ENCODE measurements around the gene PPP2R2B.

The PPP2R2B gene

DNA sequence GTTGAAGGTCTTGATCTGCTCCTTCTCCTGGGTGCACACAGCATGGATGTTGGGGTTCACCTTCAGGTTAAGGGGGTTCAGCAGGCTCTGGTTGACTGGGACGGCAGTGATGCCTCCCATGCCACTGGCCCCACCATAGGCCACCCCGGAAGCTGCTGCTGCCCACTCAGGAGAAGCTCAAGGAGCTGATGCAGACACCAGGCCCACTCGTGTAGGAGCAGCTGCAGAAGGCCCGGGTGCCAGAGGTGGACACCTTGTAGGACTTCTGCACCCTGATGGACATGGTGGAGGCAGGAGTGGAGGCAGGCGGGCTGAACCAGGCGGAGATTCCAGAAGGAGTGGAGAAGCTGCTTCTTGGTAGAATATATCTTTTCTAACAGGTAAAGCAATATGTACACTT is 171.2 kb downstream of the PPP2R2B start:
- Histone ChIP-seq H4K20me1 (ENCODE audit: insufficient read depth, low read length) (no peaks in the 10 kb centered on the region), H3K79me2 (ENCODE audit: low read length) (no peaks in the 10 kb centered on the region), H3F3A (ENCODE audit: insufficient read depth, low read length) (no peaks in the 10 kb centered on the region), H3K9ac (ENCODE audit: low read length) (no peak overlapping the region), H3K27me3 (replicated peaks; ENCODE audit: insufficient read depth, low read length) (no peaks in the 10 kb centered on the region), H3K27ac (ENCODE audit: low read length) (no peak overlapping the region), H3K4me1 (ENCODE audit: low read length) (no peaks in the 10 kb centered on the region), H3K36me3 (replicated peaks; ENCODE audit: insufficient read depth, low read length) (no peaks in the 10 kb centered on the region), H2AFZ (ENCODE audit: low read length) (no peak overlapping the region), H3K4me3 (ENCODE audit: low read length) (no peak overlapping the region), H3K9me3 (replicated peaks; ENCODE audit: insufficient read depth, low read length) (no peaks in the 10 kb centered on the region), H3K9me2 (replicated peaks; ENCODE audit: insufficient read depth, low read length) (no peaks in the 10 kb centered on the region), H3K4me2 (ENCODE audit: low read depth, low read length) (no peak overlapping the region)
- TF ChIP-seq EZH2 (optimal IDR thresholded peaks at IDR 0.05; ENCODE audit: low read depth, low read length) (no peak), EZH2phosphoT487 (IDR thresholded peaks at IDR 0.05; ENCODE audit: low read length) (no peak), CTCF (IDR thresholded peaks at IDR 0.05; ENCODE audit: low read length) (no peak)
- DNase-seq: no peak

GRCh38 chr5:146706321-146706972 is 172.1 kb downstream of the PPP2R2B start:
- no peaks in the 10 kb centered on the region for H3K36me3 ChIP-seq (replicated peaks; ENCODE audit: insufficient read depth, low read length)
- H3K9me2 ChIP-seq (replicated peaks; ENCODE audit: insufficient read depth, low read length): no peaks in the 10 kb centered on the region
- no peaks in the 10 kb centered on the region for H3K27me3 ChIP-seq (replicated peaks; ENCODE audit: insufficient read depth, low read length)
- no peaks in the 10 kb centered on the region for H3F3A ChIP-seq (ENCODE audit: insufficient read depth, low read length)
- no peak overlapping the region for H3K9ac ChIP-seq (ENCODE audit: low read length)
- no peak overlapping the region for H3K27ac ChIP-seq (ENCODE audit: low read length)
- no peaks in the 10 kb centered on the region for H3K4me1 ChIP-seq (ENCODE audit: low read length)
- H3K79me2 ChIP-seq (ENCODE audit: low read length): no peaks in the 10 kb centered on the region
- no peaks in the 10 kb centered on the region for H4K20me1 ChIP-seq (ENCODE audit: insufficient read depth, low read length)
- no peaks in the 10 kb centered on the region for H3K9me3 ChIP-seq (replicated peaks; ENCODE audit: insufficient read depth, low read length)
- TF ChIP-seq CTCF (IDR thresholded peaks at IDR 0.05; ENCODE audit: low read length): no peak
- no peak for TF ChIP-seq EZH2phosphoT487 (IDR thresholded peaks at IDR 0.05; ENCODE audit: low read length)
- TF ChIP-seq EZH2 (optimal IDR thresholded peaks at IDR 0.05; ENCODE audit: low read depth, low read length): no peak
- H3K4me2 ChIP-seq (ENCODE audit: low read depth, low read length): no peak overlapping the region
- H2AFZ ChIP-seq (ENCODE audit: low read length): no peak overlapping the region
- no peak for DNase-seq
- no peak overlapping the region for H3K4me3 ChIP-seq (ENCODE audit: low read length)

DNA sequence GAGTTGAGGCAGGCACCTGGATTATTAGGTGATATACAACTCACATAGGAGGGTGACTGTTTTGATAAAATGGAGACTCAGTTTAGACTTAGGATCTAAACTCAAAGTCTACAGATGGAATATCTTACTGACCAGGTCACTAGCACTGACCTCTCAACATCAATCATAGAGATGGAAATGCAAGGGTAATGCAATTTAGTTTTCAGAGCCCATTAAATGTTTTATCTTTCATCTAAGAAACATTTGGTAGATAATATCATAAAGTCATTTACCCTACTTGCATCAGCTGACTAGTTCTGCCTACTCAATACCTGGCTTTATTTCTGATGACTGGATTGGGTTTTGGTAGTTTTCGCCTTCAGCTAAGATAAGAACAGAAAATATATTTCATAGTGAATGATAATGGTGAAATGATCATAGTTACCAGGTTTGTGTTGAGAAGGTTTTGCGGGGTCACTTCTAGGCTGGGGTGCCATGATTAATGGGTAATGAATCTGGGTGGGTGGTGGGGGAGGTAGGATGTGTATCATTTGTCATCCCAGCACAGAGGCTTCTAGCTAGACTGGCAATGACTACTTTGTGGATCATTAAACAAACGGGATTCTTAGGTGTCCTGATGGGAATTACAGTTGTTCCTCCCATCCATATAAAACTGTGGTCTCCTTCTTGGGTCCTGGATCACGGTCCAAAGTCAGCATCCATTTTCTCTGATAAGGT is 173.4 kb downstream of the PPP2R2B start:
- TF ChIP-seq CTCF (IDR thresholded peaks at IDR 0.05; ENCODE audit: low read length) (no peak), EZH2 (optimal IDR thresholded peaks at IDR 0.05; ENCODE audit: low read depth, low read length) (no peak), EZH2phosphoT487 (IDR thresholded peaks at IDR 0.05; ENCODE audit: low read length) (no peak)
- no peak overlapping the region for H3K4me3 ChIP-seq (ENCODE audit: low read length)
- H3K9ac ChIP-seq (ENCODE audit: low read length): no peak overlapping the region
- H3K4me1 ChIP-seq (ENCODE audit: low read length): no peaks in the 10 kb centered on the region
- no peaks in the 10 kb centered on the region for H3K36me3 ChIP-seq (replicated peaks; ENCODE audit: insufficient read depth, low read length)
- H3K9me2 ChIP-seq (replicated peaks; ENCODE audit: insufficient read depth, low read length): no peaks in the 10 kb centered on the region
- no peaks in the 10 kb centered on the region for H3F3A ChIP-seq (ENCODE audit: insufficient read depth, low read length)
- no peak overlapping the region for H2AFZ ChIP-seq (ENCODE audit: low read length)
- no peak overlapping the region for H3K27ac ChIP-seq (ENCODE audit: low read length)
- H3K4me2 ChIP-seq (ENCODE audit: low read depth, low read length): no peak overlapping the region
- no peaks in the 10 kb centered on the region for H4K20me1 ChIP-seq (ENCODE audit: insufficient read depth, low read length)
- no peaks in the 10 kb centered on the region for H3K27me3 ChIP-seq (replicated peaks; ENCODE audit: insufficient read depth, low read length)
- H3K79me2 ChIP-seq (ENCODE audit: low read length): no peaks in the 10 kb centered on the region
- H3K9me3 ChIP-seq (replicated peaks; ENCODE audit: insufficient read depth, low read length): no peaks in the 10 kb centered on the region
- no peak for DNase-seq
